LNCAP (cell line): ENCODE measurements around the gene LATS2.

Experiments
- TF ChIP-seq, protein P1 (sequence below): fragments of 450-650 bp; IDR thresholded peaks from 2 replicates; pipeline ENCODE4 v1.5.1; 2017; ENCODE audit warnings: mild to moderate bottlenecking

LATS2 gene

DNA sequence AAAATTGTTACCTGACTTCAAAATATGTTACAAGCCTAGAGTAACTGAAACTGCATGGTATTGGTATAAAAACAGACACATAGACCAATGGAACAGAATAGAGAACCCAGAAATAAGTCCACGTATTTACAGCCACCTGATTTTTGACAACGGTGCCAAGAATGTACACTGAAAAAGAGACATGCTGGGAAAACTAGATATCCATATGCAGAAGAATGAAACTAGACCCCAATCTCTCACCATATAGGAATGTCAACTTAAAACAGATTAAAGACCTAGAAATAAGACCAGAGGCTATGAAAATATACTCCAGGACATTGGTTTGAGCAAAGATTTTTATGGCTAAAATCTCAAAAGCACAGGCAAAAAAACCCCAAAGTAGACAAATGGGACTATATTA is 76.5 kb downstream of the LATS2 start:
- TF ChIP-seq, protein P1, sequence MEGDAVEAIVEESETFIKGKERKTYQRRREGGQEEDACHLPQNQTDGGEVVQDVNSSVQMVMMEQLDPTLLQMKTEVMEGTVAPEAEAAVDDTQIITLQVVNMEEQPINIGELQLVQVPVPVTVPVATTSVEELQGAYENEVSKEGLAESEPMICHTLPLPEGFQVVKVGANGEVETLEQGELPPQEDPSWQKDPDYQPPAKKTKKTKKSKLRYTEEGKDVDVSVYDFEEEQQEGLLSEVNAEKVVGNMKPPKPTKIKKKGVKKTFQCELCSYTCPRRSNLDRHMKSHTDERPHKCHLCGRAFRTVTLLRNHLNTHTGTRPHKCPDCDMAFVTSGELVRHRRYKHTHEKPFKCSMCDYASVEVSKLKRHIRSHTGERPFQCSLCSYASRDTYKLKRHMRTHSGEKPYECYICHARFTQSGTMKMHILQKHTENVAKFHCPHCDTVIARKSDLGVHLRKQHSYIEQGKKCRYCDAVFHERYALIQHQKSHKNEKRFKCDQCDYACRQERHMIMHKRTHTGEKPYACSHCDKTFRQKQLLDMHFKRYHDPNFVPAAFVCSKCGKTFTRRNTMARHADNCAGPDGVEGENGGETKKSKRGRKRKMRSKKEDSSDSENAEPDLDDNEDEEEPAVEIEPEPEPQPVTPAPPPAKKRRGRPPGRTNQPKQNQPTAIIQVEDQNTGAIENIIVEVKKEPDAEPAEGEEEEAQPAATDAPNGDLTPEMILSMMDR = no peak

DNA sequence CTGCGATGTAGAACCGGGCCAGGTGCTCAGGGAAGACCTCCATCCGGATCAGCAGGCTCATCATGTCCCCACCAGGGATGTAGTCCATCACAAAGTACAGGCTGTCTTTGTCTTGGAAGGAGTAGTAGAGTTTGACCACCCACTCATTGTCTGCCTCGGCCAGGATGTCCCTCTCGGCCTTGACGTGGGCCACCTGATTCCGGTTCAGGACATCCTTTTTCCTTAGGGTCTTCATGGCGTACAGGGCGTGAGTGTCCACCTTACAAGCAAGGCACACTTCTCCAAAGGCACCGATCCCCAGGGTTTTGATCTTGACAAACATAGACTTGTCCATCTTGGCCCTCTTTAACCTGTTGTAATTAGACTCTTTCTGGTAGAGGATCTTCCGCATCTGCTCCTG is 78.0 kb downstream of the LATS2 start:
- TF ChIP-seq, protein P1 = no peak

DNA sequence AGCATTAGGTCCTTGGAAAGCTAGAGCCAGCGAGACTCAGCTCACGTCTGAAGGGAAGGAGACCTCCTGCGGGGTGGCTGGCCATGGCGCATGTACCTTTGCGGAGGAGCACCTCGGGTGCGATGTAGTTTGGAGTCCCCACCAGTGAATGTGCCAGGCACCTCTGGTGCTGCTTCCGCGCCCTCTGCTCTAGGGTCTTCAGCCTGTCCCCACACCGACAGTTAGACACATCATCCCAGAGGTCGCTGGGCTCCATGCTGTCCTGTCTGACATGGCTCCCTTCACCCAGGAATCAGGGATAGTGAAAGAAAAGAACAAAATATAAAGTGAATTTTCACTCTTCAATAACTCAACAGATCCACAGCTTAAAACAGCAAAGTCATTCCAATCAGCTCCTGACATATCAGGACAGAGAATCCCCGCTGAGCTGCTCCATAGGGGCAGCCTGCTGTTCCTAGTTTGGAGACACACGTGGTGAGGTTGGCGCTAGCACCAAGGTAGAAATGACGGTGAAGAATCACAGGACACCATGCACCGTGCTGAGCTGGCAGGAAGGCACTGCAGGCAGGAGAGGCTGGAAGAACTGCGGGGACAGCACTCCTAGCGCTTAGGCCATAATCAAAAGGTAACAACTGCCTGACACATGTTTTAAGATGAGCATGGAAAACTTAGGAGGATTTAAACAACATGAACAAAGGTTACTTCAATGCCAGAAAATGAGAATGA is 79.9 kb downstream of the LATS2 start:
- TF ChIP-seq, protein P1 = no peak

DNA sequence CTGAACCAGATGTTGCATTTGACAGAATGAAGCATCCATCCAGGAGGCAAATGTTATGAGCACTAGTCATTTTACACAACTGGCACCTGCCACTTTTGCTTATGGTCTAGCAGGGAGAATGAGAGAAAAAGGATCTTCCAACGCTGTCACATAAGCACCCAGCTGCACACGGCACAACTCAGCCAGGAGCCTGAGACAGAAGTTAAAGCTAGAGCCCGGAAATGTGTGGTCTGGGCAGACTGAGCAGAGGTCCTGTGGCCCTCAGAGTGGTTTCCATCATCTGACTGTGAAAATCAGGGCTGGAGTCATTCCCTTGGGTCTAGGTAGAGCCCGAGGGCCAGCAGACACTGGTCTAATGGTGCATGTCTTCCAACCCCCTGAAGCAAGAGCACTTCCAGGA is 80.5 kb downstream of the LATS2 start:
- TF ChIP-seq, protein P1 = no peak

DNA sequence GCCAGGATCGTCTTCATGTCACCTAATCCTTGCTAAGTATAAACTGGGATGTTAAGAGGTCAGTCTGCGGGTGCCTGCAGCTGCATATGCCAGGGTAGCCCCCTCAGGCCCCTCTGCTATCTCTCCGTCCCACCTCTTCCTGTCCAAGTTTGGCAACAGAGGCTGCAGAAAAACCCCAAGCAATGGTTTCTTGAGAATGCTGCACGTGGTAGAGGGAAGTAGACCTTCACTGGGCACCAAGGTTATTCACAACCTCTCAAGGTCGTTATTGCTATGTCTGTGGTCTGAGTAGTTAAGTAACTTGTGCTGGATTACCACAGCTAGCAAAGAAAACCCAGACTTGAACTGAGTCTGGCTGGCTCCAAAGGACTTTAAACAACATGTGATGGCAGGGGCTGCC is 81.0 kb downstream of the LATS2 start:
- TF ChIP-seq, protein P1 = no peak

DNA sequence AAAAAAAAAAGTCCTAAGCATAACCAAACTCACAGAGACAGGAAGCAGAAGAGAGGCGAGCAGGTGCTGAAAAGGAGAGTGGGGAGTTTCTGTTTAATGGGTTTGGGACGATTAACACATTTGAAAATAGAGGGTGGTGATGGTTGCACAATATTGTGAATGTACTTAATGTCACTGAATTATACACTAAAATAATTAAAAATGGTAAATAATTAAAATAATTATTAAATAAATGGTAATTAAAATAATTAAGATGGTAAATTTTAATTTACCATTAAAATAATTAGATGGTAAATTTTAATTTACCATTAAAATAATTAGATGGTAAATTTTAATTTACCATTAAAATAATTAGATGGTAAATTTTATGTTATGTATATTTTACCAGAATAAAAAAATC is 84.0 kb downstream of the LATS2 start:
- TF ChIP-seq, protein P1 = no peak

DNA sequence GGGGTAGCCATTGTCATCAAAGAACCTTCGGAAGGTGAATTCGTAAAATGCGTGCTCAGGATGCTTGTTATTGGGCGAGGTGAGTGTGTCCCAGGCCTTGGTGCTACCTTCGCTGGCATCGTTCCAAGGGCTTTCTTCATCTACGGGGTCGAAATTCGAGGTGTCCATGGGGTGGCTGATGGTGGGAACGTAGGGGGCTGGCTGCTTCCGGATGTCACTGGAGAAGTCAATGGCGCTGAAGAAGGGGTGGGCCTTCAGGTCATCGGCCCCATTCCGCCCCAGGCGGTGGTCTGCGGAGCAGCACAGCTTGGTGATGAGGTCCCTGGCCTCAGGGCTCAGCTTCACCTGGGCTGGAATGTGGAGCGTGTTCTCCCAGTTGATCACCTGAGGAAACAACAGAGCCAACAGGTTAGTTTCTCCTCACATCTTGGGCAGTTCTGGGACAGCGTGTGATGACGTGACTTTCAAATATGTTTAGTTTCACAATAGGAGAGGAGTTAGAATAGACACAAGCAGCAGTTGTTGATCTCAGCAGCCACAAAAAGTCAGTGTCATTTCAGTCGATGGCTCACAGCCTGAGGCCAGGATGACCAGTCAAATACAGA is 86.3 kb downstream of the LATS2 start:
- TF ChIP-seq, protein P1 = no peak
